NAMALWA (cell line): ENCODE measurements around the gene OR5H15.
A peak's percentile ranks its signal among the peaks of the same experiment; 100 is the strongest.
"Not testable (repeated sequence)": the region's sequence is repeated elsewhere in the genome, so short reads cannot be mapped to it uniquely, and the experiment has no call there.

Experiments used
- DNase-seq: peaks from one replicate; pipeline ENCODE4 v3.0.0-alpha.2; 2015; ENCODE audit warnings: low spot score

The OR5H15 gene

GRCh38 chr3:98166396-98166795 is at the start of gene OR5H15:
TSS of gene OR5H15 (plus strand) at chr3:98166696. CDS start at chr3:98168700, 2,004 bp downstream.
- no peak for DNase-seq

DNA sequence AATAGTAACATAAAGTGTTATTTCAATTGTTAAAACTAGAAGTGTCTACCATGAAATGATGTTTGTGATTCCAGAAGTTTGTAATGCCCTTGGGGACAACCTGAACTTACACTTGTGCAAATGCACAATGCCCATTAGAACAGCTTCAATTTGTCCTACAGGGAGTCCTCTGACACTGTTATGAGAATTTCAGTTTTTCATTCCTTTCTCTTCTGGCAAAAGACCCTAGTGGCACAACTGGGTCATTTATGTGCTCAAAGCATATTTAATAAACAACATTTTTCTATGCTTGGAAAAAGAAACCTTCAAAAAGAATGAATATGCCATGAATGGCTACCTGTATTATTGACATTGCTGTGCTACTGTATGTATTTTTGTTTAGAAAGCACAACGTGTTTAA is 36.1 kb upstream of the OR5H15 start, which contains the start of gene OR5H1:
TSS of gene OR5H1 (plus strand) at position 301 of the 400 bp plus-strand sequence. CDS start 1,977 bp downstream, outside the sequence.
- DNase-seq, result no peak

- DNase-seq, result no peak
These were observed 29.9 kb upstream of the OR5H15 start for GRCh38 chr3:98136631-98137030.

GRCh38 chr3:98137826-98138557 is 28.5 kb upstream of the OR5H15 start:
- DNase-seq, result not testable (repeated sequence)

DNA sequence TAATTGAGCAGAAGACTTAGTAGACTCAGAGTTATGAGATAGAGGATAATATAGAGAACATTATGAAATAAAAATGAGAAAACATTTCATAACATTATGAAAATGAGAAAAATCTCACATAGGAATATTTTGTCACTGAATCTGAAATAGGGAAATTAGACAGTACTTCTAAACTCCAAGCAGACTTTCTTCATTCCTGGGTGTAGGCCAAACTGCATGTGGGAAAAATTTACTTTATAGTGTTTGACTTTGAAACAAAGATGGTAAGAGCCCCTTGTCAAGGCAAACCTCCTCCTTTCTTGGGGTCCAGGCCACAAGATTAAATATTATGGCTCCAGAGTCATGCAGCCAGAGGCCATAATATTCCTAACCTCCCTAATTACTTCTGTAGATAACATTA is 26.0 kb upstream of the OR5H15 start:
- no peak for DNase-seq

DNA sequence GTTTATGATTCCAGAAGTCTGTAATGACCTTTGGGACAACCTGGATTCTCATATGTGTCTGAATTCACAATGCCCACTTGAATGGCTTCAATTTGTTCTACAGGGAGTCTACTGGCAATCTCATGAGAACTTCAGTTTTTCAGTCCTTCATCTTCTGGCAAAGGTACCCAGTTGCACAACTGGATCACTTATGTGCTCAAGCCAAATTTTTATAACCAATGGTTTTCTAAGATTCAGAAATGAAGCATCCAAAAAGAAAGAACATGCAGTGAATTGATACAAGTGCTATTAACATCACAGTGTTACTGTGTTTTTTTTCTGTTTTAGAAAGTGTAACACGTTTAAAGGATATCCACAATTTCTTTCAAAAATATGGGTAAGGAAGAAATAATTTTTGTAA is 19.3 kb upstream of the OR5H15 start, which contains the start of gene OR5H14:
TSS of gene OR5H14 (plus strand) at position 301 of the 400 bp plus-strand sequence. CDS start 1,907 bp downstream, outside the sequence.
- DNase-seq, result no peak

GRCh38 chr3:98148751-98149150 is 17.7 kb upstream of the OR5H15 start:
- DNase-seq, result no peak

DNA sequence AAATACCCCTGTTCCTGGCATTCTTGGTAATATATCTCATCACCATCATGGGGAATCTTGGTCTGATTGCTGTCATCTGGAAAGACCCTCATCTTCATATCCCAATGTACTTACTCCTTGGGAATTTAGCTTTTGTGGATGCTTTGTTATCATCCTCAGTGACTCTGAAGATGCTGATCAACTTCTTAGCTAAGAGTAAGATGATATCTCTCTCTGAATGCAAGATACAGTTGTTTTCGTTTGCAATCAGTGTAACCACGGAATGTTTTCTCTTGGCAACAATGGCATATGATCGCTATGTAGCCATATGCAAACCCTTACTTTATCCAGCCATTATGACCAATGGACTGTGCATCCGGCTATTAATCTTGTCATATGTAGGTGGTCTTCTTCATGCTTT is 17.0 kb upstream of the OR5H15 start:
- not testable (repeated sequence) for DNase-seq

DNA sequence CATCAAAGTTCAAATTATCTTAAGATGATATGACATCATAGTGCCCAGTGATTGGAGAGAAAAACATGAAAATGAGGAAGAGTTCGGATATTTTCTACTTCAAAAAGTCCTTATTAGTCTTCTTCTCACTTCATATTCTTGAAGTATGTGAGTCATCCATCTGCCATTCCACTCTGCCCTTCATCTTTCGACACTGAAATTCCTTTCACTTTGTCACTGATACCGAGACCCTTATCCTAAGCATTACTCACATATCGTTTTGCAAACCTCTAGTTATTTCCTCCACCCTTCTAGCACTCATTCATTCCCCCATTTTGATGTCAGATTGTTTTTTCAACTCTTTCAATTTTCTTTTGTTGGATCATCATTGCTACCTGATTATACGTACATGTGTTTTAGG is 15.3 kb upstream of the OR5H15 start:
- no peak for DNase-seq

DNA sequence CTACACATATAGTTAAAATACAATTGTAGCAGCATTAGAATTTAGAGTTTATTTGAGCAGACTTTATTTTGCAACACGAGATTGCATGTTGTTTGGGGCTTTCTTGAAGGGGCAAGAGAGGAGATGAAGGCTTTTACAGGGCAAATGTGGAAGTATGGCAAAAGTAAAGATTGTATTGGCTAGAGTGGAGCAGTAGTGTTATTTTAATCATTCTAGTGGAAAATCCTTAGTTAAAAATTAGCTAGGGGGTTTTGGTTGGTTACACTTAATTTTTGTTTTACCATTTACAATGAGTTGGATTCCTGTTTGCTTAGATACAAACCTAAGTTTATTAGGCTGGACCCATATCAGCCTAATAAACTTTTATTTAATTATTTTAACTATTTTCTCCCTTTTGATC is 4.6 kb downstream of the OR5H15 start:
- DNase-seq, result no peak

DNA sequence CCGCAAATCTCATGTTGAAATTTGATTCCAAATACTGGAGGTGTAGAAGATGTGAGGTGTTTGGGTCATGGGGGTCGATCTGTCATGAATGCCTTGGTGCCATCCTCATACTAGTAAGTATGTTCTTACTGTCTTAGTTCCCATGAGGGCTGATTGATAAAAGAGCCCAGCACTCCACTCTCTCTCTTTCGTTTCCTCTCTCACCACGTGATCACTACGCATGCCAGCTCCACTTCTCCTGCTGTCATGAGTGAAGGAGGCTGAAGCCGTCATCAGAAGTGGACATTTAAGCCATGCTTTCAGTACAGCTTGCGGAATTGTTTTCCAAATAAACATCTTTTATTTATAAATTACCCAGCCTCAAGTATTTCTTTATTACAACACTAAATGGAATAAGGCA is 6.1 kb downstream of the OR5H15 start:
- no peak for DNase-seq

DNA sequence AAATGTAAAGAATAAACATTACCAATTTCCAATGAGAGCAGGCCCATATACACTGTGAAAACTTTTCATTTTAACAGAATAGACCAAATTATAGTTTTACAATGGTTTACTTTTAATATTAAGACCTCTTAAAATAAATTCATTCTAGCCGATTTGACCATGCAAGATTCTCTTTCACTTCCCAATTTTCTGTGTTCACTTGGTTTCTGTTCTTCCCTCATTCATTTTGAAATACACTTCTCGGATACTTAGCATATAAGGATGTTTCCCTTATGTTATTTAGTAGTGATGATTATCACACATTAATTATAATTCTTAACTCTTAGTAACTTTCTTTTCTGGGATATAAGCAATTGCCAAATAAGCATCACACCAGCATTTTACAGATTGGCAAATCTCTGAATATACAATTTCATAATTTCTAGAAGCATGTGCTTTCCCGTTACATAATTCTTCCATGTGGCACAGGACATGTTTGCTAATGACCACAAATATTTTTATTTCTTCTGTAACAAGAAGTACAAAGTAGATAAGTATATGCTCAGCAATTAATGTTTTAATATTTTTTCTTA is 13.9 kb downstream of the OR5H15 start:
- no peak for DNase-seq

- no peak for DNase-seq
These were observed 15.7 kb downstream of the OR5H15 start for GRCh38 chr3:98182196-98182595.

GRCh38 chr3:98185180-98185579 is 18.7 kb downstream of the OR5H15 start:
- peak; percentile 8 for DNase-seq

GRCh38 chr3:98188545-98188944 is 22.0 kb downstream of the OR5H15 start:
- DNase-seq, result peak; percentile 62

GRCh38 chr3:98190911-98191310 is 24.4 kb downstream of the OR5H15 start:
- DNase-seq, result not testable (repeated sequence)

DNA sequence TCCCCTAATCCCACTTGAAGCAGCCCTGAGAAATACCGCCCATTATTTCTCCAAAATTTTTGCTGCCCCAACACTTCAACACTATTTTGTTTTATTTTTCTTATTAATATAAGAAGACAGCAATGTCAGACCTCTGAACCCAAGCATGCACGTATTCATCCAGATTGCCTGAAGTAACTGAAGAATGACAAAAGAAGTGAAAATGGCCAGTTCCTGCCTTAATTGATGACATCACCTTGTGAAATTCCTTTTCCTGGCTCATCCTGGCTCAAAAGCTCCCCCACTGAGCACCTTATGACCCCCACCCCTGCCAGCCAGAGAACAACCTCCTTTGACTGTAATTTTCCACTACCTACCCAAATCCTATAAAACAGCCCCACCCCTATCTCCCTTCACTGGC is 29.8 kb downstream of the OR5H15 start:
- not testable (repeated sequence) for DNase-seq

GRCh38 chr3:98199020-98199419 is 32.5 kb downstream of the OR5H15 start:
- no peak for DNase-seq

DNA sequence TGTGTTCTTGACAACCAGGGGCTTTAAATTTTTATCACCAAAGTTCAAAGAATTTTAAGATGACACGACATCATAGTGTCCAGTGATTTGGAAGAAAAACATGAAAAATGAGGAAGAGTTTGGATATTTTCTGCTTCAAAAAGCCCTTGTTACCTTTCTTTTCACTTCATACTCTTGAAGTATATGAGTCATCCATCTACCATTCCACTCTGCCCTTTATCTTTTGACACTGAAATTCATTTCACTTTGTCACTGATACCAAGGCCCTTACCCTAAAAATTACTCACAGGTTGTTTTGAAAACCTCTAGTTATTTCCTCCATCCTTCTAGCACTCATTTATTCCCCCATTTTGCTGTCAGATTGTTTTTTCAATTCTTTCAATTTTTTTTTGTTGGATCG is 42.7 kb downstream of the OR5H15 start:
- no peak for DNase-seq

- DNase-seq, result no peak
These were observed 46.8 kb downstream of the OR5H15 start for GRCh38 chr3:98213276-98213675.

GRCh38 chr3:98215051-98215450 is 48.6 kb downstream of the OR5H15 start:
- DNase-seq, result no peak
